SKM-1 treated with dmso at 0.1 percent for 144 hours (cell line): ENCODE data around the gene CEPT1.
A peak's percentile ranks its signal among the peaks of the same experiment; 100 is the strongest.
"Not testable (repeated sequence)": the region's sequence is repeated elsewhere in the genome, so short reads cannot be mapped to it uniquely, and the experiment has no call there.

Source experiments
- DNase-seq: peaks from one replicate; lab custom pipeline; 2025; ENCODE audit not compliant: unreplicated experiment; lab: John Stamatoyannopoulos, UW

CEPT1 gene

GRCh38 chr1:111139956-111140679 lies at the start of gene CEPT1, which contains the start of gene DRAM2:
CEPT1 (plus strand) TSS chr1:111140223; CDS start chr1:111147715, 7,492 bp downstream.
DRAM2 (minus strand) TSS chr1:111140093; CDS start chr1:111131554, 8,539 bp downstream.
- peak; percentile 91 for DNase-seq

- not testable (repeated sequence) for DNase-seq
Measured at GRCh38 chr1:111095421-111095820, 44.6 kb upstream of the CEPT1 start.

DNA sequence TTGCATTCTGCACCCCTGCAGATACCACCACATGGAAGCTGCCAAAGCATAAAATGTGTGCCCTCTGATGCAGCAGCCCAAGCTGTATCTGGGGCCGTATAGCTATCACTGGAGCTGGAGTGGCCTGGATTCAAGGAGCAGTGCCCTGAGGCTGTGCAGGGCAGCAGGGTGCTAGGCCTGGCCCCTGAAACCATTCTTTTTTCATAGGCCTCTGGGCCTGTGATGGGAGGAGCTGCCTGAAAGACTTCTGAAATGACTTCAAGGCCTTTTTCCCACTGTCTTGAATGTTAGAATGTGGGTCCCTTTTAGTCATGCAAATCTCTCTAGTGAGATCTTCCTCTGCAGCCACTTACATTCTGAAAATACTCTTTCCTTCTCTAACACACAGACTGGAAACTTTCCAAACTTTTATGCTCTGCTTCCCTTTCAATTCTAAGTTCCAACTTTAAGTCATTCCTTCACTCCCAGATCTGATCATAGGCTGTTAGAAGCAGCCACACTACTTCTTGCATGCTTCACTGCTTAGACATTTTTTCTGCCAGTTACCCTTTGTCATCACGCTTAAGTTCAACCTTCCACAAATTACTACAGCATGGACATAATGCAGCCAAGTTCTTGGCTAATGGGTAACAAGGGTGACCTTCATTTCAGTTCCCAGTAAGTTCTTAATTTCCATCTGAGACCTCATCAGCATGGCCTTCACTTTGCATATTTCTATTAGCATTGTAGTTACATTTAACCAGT lies 42.5 kb upstream of the CEPT1 start:
- DNase-seq: no peak

- DNase-seq: no peak
Measured at GRCh38 chr1:111099289-111099688, 40.7 kb upstream of the CEPT1 start.

GRCh38 chr1:111101854-111102642 lies 38.0 kb upstream of the CEPT1 start:
- DNase-seq: no peak

- no peak for DNase-seq
Measured at GRCh38 chr1:111104981-111105380, 35.0 kb upstream of the CEPT1 start.

GRCh38 chr1:111110197-111110899 lies 29.7 kb upstream of the CEPT1 start:
- DNase-seq: no peak

- no peak for DNase-seq
Measured at GRCh38 chr1:111116496-111116895, 23.5 kb upstream of the CEPT1 start.

GRCh38 chr1:111126354-111126753 lies 13.7 kb upstream of the CEPT1 start:
- DNase-seq: no peak

DNA sequence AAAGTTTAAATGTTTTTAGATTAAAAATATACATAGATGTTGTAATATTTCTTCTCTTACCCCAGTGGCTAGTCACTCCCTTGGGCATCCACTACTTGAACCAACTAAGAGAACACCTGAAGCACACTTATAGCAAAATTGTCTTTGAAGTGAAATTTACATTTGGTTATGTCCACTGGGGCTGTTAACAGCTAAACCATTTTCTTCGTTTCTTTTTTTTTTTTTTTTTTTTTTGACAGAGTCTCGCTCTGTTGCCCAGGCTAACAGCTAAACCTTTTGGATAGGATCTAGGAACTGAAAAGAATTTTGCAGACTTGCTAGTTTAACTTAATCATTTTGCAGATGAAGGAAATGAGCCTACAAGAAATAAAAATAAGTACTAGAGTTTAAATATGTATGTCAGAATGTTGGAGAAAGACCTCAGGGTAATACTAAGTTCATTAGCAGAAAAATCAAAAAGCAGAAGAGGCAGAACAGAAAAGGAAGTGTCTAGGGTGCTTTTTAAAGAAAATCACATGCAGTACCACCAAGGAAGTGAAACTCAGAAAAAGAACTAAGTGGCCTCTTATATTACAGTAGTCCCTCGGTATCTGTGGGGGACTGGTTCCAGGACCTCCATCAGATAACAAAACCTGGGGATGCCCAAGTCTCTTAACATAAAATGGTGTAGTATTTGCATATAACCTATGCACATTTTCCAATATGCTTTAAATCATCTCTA lies 11.9 kb upstream of the CEPT1 start:
- peak; percentile 75 for DNase-seq

- no peak for DNase-seq
Measured at GRCh38 chr1:111129376-111129775, 10.6 kb upstream of the CEPT1 start.

GRCh38 chr1:111131693-111132092 lies 8.3 kb upstream of the CEPT1 start:
- DNase-seq: no peak

- no peak for DNase-seq
Measured at GRCh38 chr1:111133866-111134265, 6.2 kb upstream of the CEPT1 start.

- DNase-seq: peak; percentile 61
Measured at GRCh38 chr1:111139324-111139955, 583 bp upstream of the CEPT1 start.

- no peak for DNase-seq
Measured at GRCh38 chr1:111140680-111140967, 601 bp downstream of the CEPT1 start.

- no peak for DNase-seq
Measured at GRCh38 chr1:111141245-111142220, 1.5 kb downstream of the CEPT1 start.

GRCh38 chr1:111142356-111142975 lies 2.4 kb downstream of the CEPT1 start:
- DNase-seq: no peak

GRCh38 chr1:111145542-111145941 lies 5.5 kb downstream of the CEPT1 start:
- DNase-seq: no peak
